Thyroid gland (tissue), 4 donors: Measurements from ENCODE around the gene B4GALT7.

ENCODE experiments used
- CTCF ChIP-seq, 6 experiments: fragments of 200-600 bp in 3 of 6; fragments of 450-650 bp in 3 of 6; sonication (generic) in 3 of 6; IDR thresholded peaks; one replicate each; pipeline ENCODE4 v1.5.1; 2016 to 2019; ENCODE audit warnings: antibody characterized with exemption in 6 of 6, mild to moderate bottlenecking in 2 of 6, inconsistent platforms in 1 of 6, moderate library complexity in 1 of 6
- POLR2A ChIP-seq, 2 donors: fragments of 450-650 bp; IDR thresholded peaks; one replicate each; pipeline ENCODE4 v1.6.1; 2017; ENCODE audit warnings: antibody characterized with exemption in 2 of 2, mild to moderate bottlenecking in 2 of 2, moderate library complexity in 1 of 2

- TF ChIP-seq CTCF (IDR thresholded peaks at IDR 0.05) (no peak), POLR2A (IDR thresholded peaks at IDR 0.05) (no peak)
Measured at GRCh38 chr5:177598477-177598876, 1.5 kb upstream of the B4GALT7 start.
